LoVo (cell line): ENCODE measurements around the gene PIGU.
A peak's percentile ranks its signal among the peaks of the same experiment; 100 is the strongest.
"Not testable (repeated sequence)": the region's sequence is repeated elsewhere in the genome, so short reads cannot be mapped to it uniquely, and the experiment has no call there.

Experiments
- DNase-seq: peaks from one replicate; pipeline ENCODE4 v3.0.0-alpha.2; 2016; ENCODE audit warnings: low spot score

PIGU gene, protein sequence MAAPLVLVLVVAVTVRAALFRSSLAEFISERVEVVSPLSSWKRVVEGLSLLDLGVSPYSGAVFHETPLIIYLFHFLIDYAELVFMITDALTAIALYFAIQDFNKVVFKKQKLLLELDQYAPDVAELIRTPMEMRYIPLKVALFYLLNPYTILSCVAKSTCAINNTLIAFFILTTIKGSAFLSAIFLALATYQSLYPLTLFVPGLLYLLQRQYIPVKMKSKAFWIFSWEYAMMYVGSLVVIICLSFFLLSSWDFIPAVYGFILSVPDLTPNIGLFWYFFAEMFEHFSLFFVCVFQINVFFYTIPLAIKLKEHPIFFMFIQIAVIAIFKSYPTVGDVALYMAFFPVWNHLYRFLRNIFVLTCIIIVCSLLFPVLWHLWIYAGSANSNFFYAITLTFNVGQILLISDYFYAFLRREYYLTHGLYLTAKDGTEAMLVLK

DNA sequence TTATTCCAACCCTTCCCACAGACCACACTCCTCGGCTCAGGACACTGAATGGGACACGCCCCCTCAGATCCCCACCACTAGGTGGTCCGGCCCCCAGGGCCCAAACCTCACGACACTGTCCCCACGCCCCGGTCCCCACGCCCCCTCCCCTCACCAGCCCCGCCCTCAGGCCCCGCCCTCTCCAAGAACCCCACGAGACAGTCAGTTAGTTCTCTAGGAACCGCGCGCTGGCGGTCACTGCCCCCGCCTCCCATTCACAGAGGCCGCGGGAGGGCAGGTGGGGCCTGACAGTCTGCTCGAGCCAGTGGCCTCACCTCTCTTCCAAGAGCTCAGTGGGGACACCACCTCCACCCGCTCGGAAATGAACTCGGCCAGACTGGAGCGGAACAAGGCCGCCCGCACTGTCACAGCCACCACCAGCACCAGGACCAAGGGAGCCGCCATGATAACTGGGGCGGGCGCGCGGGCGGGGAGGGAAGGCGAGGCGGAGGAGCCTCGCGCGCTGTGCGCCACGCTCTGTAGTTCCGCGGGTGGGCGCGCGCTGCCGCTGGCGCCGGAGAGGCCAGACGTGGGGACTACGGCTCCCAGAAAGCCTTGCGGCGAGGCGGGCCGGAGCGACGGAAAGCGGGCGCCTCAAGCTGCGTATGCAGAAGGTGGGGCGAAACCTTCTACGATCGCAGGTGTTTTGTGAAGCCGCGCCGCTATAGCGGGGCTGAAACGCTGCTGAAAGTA, at the start of gene PIGU:
PIGU (minus strand) TSS at position 451 of the 732 bp plus-strand sequence; CDS start at position 444, 7 bp downstream.
- DNase-seq, result peak; percentile 96

DNA sequence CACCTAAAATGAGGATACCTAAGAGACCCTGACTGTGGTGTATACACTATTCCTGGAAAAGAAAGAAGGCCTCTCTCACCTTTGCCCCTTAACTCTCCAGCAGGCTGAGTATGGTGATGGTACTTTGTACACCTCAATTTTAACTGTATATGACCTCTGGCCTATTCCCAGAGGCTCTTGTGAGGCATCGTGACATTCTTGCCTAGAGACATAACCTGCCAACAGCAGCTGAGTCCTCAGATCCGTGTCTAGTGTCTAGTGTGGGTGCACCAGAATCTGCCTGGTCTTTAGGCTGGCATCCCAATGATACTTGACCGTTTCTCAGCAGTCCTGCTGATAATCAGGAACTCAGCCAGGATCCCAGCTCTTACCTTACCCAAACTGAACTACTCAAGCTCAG, 47.3 kb upstream of the PIGU start:
- no peak for DNase-seq

DNA sequence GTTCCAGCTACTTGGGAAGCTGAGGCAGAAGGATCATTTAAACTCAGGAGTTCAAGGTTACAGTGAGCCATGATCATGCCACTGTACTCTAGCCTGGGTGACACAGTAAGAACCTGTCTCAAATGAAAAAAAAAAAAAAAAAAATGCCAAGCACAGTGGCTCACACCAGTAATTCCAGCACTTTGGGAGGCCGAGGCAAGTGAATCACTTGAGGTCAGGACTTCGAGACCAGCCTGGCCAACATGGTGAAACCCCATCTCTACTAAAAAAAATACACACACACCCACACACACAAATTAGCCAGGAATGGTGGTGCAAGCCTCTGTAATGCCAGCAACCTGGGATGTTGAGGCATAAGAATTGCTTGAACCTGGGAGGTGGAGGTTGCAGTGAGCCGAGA, 45.7 kb upstream of the PIGU start:
- not testable (repeated sequence) for DNase-seq

DNA sequence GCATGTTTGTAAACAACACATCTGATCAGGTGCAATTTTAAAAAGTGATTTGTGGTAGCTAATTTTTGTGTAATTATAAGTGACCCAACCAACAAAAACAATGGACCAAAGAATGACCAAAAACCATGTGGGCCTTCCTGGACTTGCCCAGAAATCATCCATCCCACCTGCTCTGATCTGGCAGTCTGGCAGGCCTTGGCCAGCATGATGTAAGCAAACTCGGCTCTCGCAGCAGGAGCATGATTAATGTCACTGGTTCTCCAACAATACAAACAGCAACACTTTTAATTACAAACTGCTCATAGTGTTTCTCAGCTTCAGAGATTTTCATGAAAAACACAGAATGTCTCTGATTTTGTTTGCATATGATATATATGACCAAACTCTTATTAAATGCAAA, 43.4 kb upstream of the PIGU start:
- DNase-seq, result no peak

DNA sequence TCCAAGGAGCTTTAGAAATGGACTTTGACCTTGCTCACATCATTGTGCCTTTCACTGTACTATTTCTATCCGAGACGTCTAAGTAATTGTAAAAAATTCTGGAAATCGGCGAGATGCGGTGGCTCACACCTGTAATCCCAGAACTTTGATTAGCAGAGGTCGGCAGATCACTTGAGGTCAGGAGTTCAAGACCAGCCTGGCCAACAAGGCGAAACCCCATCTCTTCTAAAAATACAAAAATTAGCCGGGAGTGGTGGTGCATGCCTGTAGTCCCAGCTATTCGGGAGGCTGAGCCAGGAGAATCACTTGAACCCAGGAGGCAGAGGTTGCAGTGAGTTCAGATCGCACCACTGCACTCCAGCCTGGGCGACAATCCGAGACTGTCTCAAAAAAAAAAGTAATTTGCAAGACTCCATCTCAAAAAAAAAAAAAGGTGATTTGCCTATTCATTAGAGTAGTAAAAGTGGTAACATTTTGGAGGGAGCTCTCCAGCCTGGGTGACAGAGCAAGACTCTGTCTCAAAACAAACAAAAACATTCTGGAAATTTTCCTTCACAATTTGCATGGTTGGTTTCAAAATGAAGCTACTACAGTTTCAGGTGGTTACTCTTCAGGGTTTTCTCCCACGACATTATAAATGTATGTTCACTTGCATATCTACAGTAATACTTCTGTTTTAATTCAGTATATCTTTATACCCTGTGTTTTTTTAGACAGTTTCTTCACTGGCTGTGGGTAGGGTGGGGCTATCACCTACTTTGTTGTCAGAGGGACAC, 42.5 kb upstream of the PIGU start:
- not testable (repeated sequence) for DNase-seq

DNA sequence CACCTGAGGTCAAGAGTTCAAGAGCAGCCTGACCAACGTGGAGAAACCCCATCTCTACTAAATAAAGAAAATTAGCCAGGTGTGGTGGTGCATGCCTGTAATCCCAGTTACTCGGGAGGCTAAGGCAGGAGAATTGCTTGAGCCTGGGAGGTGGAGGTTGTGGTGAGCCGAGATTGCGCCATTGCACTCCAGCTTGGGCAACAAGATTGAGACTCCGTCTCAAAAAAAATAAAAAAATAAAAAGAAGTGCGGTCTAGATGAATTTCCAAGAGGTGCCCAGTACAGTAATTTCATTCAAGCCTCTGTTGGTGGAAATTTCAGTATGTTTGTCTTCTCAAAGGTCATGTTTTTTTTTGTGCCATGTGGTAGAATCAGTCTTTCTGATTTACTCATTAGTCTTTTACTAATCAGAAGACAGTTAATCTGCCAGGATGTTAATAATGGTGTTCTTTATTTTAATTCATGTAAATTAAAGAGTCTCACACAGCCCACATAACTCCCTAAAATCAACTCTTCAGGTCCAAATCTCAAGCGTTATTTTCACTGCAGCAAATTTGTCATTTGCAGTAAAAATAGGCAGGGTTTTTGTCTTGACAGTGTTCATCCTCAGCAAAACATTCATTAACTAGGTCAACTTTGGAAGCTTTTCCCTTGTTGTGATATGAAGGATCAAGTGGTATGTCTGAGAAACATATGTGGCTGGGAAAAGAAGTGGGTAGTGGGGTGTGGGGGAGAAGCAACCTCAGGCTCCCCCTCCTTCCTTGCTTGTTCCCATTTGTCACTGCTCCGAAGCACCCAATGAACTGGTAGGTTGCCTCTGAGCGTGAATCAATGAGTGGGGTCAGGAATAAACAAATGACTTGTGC, 40.6 kb upstream of the PIGU start:
- no peak for DNase-seq

DNA sequence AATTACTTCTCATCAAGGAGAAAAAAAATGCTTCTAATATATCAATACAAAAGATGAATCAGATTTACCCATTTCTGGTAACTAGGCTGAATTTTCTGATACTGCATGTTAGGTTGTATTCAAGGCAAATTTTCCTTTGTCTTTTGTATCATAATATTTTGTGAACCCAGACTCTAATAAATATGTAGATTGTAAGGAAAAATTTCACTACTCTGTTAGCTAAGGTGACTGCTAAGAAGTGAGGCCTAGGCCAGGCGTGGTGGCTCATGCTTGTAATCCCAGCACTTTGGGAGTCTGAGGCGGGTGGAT, 40.0 kb upstream of the PIGU start:
- DNase-seq, result no peak

DNA sequence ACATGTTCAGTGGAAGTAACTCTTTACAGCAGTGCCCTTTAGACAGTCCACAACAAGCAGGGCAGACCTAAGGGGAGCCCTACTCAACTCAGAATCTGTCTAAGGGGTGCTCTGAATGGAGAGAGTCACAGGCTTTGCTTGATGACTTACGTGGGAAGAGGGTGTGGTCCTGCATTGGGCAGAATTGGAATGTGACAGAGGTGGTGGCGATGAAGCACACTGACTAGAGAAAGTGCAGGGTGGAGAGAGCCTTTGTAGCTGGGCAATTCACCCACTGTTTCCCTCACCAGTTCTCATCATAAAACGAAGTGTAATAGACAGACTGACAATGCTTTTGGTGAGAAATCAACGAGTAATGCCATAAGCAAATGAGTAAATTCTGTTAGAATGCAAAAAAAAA, 38.5 kb upstream of the PIGU start:
- DNase-seq, result no peak

DNA sequence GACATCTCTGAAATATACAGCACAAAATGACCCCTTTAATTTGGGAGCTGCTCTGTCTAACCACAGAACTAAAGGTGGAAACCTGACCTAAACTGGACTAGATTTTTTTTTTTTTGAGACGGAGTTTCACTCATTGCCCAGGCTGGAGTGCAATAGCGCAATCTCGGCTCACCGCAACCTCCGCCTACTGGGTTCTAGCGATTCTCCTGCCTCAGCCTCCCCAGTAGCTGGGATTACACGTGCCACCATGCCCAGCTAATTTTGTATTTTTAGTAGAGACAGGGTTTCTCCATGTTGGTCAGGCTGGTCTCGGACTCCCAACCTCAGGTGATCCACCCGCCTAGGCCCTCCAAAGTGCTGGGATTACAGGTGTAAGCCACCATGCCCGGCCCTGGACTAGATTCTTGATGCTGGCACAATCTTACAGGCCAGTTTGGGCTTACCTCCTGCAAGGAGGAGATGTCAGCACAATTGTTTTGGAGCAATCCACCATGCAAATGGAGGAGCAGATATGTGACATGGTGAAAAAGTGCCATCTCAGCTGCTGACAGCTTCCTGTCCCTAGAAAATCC, 37.1 kb upstream of the PIGU start:
- not testable (repeated sequence) for DNase-seq

DNA sequence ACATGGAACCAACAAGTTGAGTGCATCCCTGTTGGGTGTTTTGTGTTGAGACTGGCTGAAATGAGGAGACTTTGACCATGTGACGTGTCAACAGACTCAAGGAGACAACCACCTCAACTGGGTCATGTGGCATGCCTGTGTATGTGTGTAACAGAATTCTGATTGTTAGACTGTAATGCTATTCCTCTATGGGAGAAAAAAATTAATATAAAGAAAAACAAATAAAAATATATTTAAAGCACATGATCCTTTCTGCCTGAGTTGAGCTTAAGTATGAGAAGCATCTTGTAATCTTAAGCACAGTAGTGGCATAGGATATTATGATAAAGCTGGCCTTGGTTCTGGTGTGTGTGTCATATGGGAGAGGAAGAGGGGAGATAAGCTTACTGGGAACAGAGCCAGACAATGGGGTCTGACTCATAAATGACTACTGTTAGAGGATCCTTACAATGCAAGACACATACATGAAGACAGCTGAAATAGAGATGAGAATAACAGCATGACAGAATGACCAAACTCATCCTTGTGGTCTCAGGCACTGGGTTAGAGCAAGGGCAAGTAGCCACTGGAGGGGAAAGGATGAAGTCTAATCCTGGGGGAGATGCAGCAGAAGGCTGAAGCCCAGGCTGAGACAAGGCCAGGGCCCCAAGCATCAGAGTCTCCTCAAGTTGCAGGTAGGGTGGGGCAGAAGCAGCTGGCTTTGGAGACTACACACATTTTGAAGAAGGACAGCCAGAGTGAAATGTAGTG, 36.5 kb upstream of the PIGU start:
- peak; percentile 69 for DNase-seq

DNA sequence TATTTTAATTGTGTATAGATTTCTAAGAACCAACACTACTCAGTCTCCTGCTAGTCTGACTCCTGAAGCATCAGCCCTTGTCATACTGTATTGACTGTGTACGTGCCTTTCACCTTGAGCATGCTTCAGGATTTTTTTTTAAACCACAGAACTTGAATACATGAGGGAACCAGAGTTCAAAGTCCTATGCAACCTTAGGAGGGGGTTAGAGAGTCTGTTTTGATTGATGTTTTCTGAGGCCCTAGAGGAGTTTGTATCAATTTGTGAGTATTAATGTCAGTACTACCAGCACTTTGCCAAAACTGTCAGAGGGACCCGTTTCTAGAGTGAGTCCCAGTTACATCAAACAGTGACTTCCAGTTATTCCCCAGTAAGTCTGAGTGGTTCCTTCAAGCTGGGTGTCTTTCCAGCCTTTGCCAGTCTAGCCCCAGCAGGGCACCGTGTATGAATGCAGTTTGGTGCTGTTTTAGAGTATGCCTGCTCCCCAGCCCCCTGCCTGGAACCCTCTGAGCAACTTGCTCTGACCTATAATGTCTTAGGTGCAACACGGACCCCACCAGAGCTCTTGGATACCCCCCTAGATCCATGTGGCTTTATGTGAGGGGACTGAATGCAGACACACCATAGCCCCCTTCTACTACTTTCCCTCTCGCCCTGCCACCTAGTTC, 35.8 kb upstream of the PIGU start:
- DNase-seq, result no peak

DNA sequence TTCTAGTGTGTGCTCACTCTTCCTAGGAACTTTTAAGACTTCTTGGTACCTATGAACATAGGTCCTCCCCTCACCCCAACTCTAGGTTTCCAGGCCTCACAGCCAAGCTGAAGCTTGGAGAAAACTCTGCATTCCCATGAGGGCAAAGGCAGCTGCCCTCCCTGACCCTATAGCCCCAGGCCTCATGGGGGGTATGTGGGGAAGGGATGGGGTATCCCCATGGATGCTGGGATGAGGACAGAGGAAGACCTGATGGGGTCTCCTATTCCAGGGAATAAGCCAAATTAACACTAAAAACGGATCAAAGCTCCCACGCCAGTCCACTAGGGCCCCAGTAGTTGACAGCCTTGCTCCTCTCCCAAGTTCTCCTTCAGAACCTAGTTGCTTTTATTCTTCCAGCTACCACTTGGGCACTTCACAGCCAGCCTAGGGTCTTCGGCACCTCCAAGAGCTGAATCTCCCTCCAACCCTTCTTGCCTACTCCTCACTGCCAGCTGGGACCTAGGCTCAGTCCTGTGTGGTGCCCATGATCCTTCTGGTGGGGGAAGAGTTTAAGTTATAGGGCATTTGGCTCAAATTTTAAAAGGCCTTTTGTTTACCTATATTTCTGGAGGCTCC, 35.0 kb upstream of the PIGU start:
- DNase-seq, result no peak

DNA sequence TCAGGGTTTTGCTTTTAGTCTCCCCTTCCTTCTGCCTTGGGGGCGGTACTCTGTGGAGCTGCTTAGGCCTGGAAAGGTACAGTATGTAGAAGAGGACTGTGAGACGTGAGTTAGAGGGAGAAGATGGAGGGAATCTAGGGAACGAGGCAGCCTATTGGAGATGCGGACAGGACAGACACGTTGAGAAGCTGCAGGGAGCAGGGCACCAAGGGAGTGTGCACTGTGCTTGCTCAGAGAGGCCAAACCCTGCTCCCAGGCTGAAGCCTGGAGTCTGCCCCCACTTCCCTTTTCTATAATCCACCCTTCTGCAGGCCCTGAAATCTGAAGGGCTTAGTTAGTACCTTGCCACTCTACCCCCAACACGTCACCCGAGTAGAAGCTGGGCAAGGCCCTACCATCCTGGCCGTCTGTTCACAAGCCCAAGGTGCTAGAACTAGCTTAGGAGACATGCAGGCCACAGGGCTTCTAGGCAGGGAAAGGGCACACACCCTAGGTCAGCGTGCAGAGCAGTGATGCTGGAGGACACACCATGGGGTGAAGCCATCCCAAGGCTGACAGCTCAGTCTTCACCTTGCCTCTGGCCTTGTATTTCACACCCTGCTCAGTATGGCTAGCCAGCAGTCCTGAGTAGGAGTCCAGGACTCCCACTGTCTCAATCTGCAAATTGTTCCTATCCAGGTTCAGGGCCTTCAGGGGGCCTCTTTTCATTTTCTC, 34.1 kb upstream of the PIGU start:
- no peak for DNase-seq

DNA sequence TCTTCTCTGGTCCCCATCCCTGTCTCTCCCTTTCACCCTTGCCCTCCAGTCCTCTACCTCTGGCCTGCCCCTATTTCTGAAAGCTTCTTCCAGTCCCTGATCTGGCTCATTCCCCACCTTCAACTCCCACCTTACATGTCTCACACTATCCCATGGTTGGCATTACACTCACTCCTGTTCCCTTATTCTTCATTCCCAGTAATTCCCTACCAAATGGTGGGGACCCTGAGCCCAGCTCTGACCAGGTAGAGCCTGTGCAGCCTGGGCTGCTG, 33.6 kb upstream of the PIGU start:
- no peak for DNase-seq

DNA sequence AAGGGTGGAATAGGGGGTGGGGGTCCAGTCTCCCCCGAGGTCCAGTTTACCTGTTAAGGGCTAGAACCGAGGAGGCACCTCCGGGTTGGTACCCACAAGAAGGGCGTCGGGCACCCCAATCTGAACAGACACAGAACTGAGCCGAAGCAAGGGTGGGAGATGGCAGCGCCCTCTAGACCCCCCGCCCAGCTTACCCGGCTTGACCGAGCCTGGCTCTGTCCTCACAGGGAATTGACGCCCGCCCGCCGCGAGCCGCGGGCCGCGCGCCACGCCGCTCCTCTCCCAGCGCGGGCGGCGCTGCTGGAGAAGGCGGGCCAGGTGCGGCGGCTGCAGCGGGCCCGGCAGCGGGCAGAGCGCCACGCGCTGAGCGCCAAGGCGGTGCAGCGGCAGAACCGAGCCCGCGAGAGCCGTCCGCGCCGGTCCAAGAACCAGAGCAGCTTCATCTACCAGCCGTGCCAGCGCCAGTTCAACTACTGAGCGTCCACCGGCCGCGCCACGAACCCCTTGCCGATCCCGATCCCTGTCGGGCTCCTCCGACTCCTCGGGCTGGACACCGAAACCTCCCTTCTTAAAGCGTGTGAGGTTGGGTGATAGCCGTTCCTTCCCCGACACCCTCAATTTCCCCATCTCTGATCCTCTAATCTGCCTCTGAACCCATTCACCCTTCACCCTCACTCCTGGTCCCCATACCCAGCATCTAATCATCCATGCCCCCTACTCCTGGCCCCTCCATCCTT, 33.1 kb upstream of the PIGU start:
- DNase-seq, result peak; percentile 83

DNA sequence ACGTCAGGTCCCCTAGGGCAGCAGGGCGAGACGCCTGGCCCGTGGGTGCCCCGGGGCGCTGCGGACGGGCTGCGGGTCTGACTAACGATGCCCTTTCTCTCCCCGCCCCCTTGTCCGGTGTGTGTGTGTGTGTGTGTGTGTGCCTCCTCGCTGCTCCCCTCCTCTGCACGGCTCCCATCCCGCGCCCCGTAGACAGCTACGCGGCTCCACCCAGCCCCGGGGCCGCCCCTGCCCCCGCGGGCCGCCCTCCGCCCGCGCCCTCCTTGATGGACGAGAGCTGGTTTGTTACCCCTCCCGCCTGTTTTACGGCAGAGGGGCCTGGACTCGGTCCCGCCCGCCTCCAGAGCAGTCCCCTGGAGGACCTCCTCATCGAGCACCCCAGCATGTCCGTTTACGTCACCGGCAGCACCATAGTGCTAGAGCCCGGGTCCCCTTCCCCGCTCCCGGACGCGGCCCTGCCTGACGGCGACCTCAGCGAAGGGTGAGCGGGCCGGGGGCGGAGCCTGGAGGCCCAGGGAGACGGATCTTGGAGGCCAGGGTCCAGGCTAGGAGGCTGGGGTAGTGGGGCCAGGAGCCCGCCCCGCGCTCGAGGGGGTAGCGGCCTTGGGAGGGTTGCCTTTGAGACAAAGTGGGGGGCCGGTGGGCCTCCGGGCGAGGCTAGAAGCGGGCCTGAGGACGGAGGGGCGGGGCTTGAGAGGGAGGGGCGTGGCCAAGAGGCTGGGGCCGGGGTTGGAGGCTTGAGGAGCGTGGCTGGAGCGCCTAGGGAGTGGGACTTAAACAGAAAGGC, 32.3 kb upstream of the PIGU start:
- DNase-seq, result peak; percentile 74

DNA sequence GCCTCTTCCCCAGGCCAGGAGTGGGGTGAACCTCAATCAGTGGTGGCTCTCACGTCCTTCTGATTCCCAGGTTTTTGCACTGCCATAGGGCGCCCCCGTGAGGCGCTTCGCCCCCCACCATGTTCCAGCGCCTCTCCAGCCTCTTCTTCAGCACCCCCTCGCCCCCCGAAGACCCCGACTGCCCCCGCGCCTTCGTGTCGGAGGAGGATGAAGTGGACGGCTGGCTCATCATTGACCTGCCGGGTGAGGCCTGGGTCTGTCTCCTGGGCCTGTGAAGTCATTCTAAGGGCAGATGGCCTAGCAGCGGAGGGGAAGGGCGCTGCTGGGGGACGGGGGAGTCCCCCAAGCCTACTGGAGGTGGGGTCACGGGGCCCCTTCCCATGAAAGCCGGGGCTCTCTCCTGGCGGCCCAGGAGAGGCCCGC, 31.7 kb upstream of the PIGU start:
- DNase-seq, result no peak
